Transverse colon (tissue), 4 donors: ENCODE measurements around the gene HOXB2.

Experiments
- CTCF ChIP-seq, 5 experiments: fragments of 200-600 bp in 3 of 5; fragments of 450-650 bp in 2 of 5; sonication (generic) in 3 of 5; IDR thresholded peaks; 1 replicate in 2 of 5; 2 replicates in 3 of 5; pipeline ENCODE4 v1.5.1; 2016 to 2017; ENCODE audit warnings: antibody characterized with exemption in 5 of 5, inconsistent platforms in 3 of 5, mild to moderate bottlenecking in 2 of 5, moderate library complexity in 1 of 5
- EP300 ChIP-seq: sonication (generic); formaldehyde crosslinking; IDR thresholded peaks from one replicate; pipeline ENCODE4 v1.6.1; 2017; ENCODE audit warnings: antibody characterized with exemption, low read depth
- POLR2A ChIP-seq: fragments of 450-650 bp; IDR thresholded peaks from one replicate; pipeline ENCODE4 v1.6.1; 2016; ENCODE audit warnings: antibody characterized with exemption, mild to moderate bottlenecking, moderate library complexity
- POLR2AphosphoS5 ChIP-seq, 3 donors: sonication (generic); formaldehyde crosslinking; IDR thresholded peaks; one replicate each; pipeline ENCODE4 v1.6.1; 2016; ENCODE audit warnings: antibody characterized with exemption in 3 of 3

- TF ChIP-seq POLR2AphosphoS5 (IDR thresholded peaks at IDR 0.05) = no peak
- no peak for TF ChIP-seq CTCF (IDR thresholded peaks at IDR 0.05)
- TF ChIP-seq EP300 = no peak
- TF ChIP-seq POLR2A = no peak
Observed at GRCh38 chr17:48542114-48542656, 2.7 kb downstream of the HOXB2 start.
